K562 (cell line): ENCODE measurements around the gene PRDM16. TPM values are rescaled to one million over a fixed set of nuclear protein-coding genes. Genes with fewer than 3 reads are reported as not detected.

Experiments used
- ATAC-seq: fragments of 200-7000 bp; cut with Tn5 transposase; 3 replicates; pipeline ENCODE4 v1.9.1; 2020; ENCODE audit warnings: moderate library complexity
- BruUV-seq: library from RNA; stranded (reverse); fragments of 400-500 nt; replicated peaks from 2 replicates; lab custom pipeline; 2021; lab: Mats Ljungman, UMichigan
- CTCF ChIA-PET: fragments of 300-600 bp; formaldehyde crosslinking; extraction: SDS; loops from one replicate; lab custom pipeline; 2021; ENCODE audit warnings: low intra/inter-chr PET ratio; lab: Yijun Ruan, JAX
- POLR2A ChIA-PET: fragments of 300-600, 350-650 bp; sonication (Branson Sonifier 250); formaldehyde crosslinking; extraction: SDS; loops from one replicate; lab custom pipeline; 2021; ENCODE audit warnings: antibody characterized with exemption, inconsistent platforms; lab: Yijun Ruan, JAX
- DNase-seq, 4 experiments: peaks; one replicate each; pipeline versions ENCODE4 v3.0.0 to v3.0.0-alpha.2; 2011 to 2018; ENCODE audit warnings: low spot score in 3 of 4, mixed read lengths in 3 of 4; ENCODE audit errors: extremely low read depth in 1 of 4
- FAIRE-seq: peaks from 2 replicates; lab custom pipeline; 2011; peaks lifted over from hg19 to GRCh38; lab: Jason Lieb, UNC
- H2AFZ ChIP-seq: 2 replicates; pipeline ENCODE4 v1.6.0; 2011; ENCODE audit warnings: low read depth, low read length, control low read depth, inconsistent platforms
- H3K27ac ChIP-seq: fragments of 200-600 bp; 3 replicates; pipeline ENCODE4 v1.8.0; 2011; ENCODE audit warnings: low read depth, mild to moderate bottlenecking, control low read depth, inconsistent platforms, low read length, moderate library complexity, mixed read lengths; ENCODE audit errors: extremely low read depth
- H3K27me3 ChIP-seq, 2 experiments: fragments of 300-600 bp in 1 of 2; 2 replicates in 1 of 2; 3 replicates in 1 of 2; pipeline versions ENCODE4 v1.6.0 to v1.8.0; 2011; ENCODE audit warnings: inconsistent platforms in 2 of 2, low read length in 2 of 2, mild to moderate bottlenecking in 1 of 2, mixed read lengths in 1 of 2, moderate library complexity in 1 of 2; ENCODE audit not compliant: control insufficient read depth in 2 of 2, insufficient read depth in 2 of 2
- H3K36me3 ChIP-seq: fragments of 300-600 bp; 3 replicates; pipeline ENCODE4 v1.8.0; 2011; ENCODE audit warnings: mild to moderate bottlenecking, low read length, inconsistent platforms; ENCODE audit not compliant: control insufficient read depth, insufficient read depth
- H3K4me1 ChIP-seq, 2 experiments: fragments of 200-600 bp in 1 of 2; replicated peaks in 1 of 2; 2 replicates in 1 of 2; 3 replicates in 1 of 2; pipeline versions ENCODE4 v1.5.1 to v1.8.0; 2011; ENCODE audit warnings: inconsistent platforms in 2 of 2, low read length in 2 of 2, mild to moderate bottlenecking in 1 of 2, mixed read lengths in 1 of 2, moderate library complexity in 1 of 2; ENCODE audit not compliant: control insufficient read depth in 2 of 2, insufficient read depth in 2 of 2
- H3K4me2 ChIP-seq: 2 replicates; pipeline ENCODE4 v1.6.1; 2011; ENCODE audit warnings: low read length, control low read depth, inconsistent platforms, mixed read lengths; ENCODE audit not compliant: insufficient read depth
- H3K4me3 ChIP-seq: fragments of 200-600 bp; sonication (generic), shearing (Covaris generic); 2 replicates; pipeline ENCODE4 v1.5.1; 2016; ENCODE audit warnings: control low read depth, inconsistent platforms
- H3K79me2 ChIP-seq: fragments of 200-600 bp; 3 replicates; pipeline ENCODE4 v1.8.0; 2011; ENCODE audit warnings: low read length, inconsistent platforms; ENCODE audit not compliant: control insufficient read depth, insufficient read depth
- H3K9ac ChIP-seq, 2 experiments: 2 replicates each; pipeline versions ENCODE4 v1.6.0 to v1.6.1; 2011; ENCODE audit warnings: low read depth in 2 of 2, low read length in 2 of 2, control low read depth in 1 of 2, inconsistent platforms in 1 of 2, mild to moderate bottlenecking in 1 of 2, mixed read lengths in 1 of 2; ENCODE audit not compliant: insufficient read depth in 1 of 2
- H3K9me1 ChIP-seq: one replicate; pipeline ENCODE4 v1.6.0; 2011; ENCODE audit warnings: inconsistent platforms, mild to moderate bottlenecking, low read length, moderate library complexity; ENCODE audit not compliant: control insufficient read depth, insufficient read depth
- H3K9me3 ChIP-seq: replicated peaks from 2 replicates; pipeline ENCODE4 v1.5.1; 2011; ENCODE audit warnings: low read depth, low read length, inconsistent platforms; ENCODE audit not compliant: control insufficient read depth, insufficient read depth
- H4K20me1 ChIP-seq: replicated peaks from 2 replicates; pipeline ENCODE4 v1.6.1; 2011; ENCODE audit warnings: low read length, inconsistent platforms, mixed read lengths; ENCODE audit not compliant: control insufficient read depth, insufficient read depth
- EZH2 ChIP-seq: IDR thresholded peaks from 2 replicates; pipeline ENCODE4 v1.6.1; 2012; ENCODE audit warnings: low read depth, mild to moderate bottlenecking, inconsistent platforms, low read length, borderline replicate concordance
- FOXJ3 ChIP-seq: sonication (generic); formaldehyde crosslinking; IDR thresholded peaks from 2 replicates; pipeline ENCODE4 v1.4.0; 2020; ENCODE audit warnings: mild to moderate bottlenecking, missing genetic modification reagents
- NONO ChIP-seq, 2 experiments: fragments of 200-400 bp in 1 of 2; fragments of 450-650 bp in 1 of 2; formaldehyde crosslinking in 1 of 2; IDR thresholded peaks; 2 replicates each; pipeline ENCODE4 v1.6.1; 2017; ENCODE audit warnings: low read depth in 2 of 2, mild to moderate bottlenecking in 2 of 2, moderate library complexity in 2 of 2, low read length in 1 of 2
- RBFOX2 ChIP-seq: fragments of 200-400 bp; formaldehyde crosslinking; IDR thresholded peaks from 2 replicates; pipeline ENCODE4 v1.6.1; 2017; ENCODE audit warnings: low read depth, mild to moderate bottlenecking, low read length, moderate library complexity
- TCF7 ChIP-seq: sonication (generic); IDR thresholded peaks from 2 replicates; pipeline ENCODE4 v1.6.1; 2016; ENCODE audit warnings: antibody characterized with exemption, borderline replicate concordance
- ZNF133 ChIP-seq: fragments of 250-450 bp; sonication (Bioruptor Pico); IDR thresholded peaks from 2 replicates; pipeline ENCODE4 v1.4.0; 2020; ENCODE audit warnings: mild to moderate bottlenecking
- ZNF175 ChIP-seq: fragments of 200-800 bp; sonication (Bioruptor generic); IDR thresholded peaks from 2 replicates; pipeline ENCODE4 v1.6.1; 2016; ENCODE audit warnings: low read depth, mild to moderate bottlenecking, missing genetic modification characterization, missing compliant biosample characterization
- ZNF41 ChIP-seq: fragments of 250-450 bp; sonication (Bioruptor Pico); conservative IDR thresholded peaks from 2 replicates; pipeline ENCODE4 v1.4.0; 2020; ENCODE audit warnings: mild to moderate bottlenecking
- WGBS: fragments of 100-300 bp; shearing (Covaris generic); methylation state at CpG from one replicate; pipeline ENCODE4 v1.1.6; 2016; ENCODE audit warnings: low coverage, mixed read lengths; ENCODE audit not compliant: insufficient coverage; ENCODE audit errors: missing lambda C conversion rate; 5-methylcytosine and 5-hydroxymethylcytosine counted together
- in situ Hi-C: fragments of 300-500 bp; cut with MboI; formaldehyde crosslinking; loops from 4 replicates; pipeline ENCODE4 v1.15.0; 2018; ENCODE audit warnings: inconsistent platforms, mixed read lengths
- intact Hi-C: fragments of 100-400 bp; cut with micrococcal nuclease; formaldehyde crosslinking; loops from 2 replicates; pipeline ENCODE4 v1.14.2; 2022
- polyA plus RNA-seq, 8 experiments: library from polyadenylated mRNA; depleted of rRNA in 4 of 8; stranded (reverse) in 5 of 8; unstranded in 3 of 8; fragments of >200 nt; fragmentation: Nextera tagmentation in 2 of 8; fragmentation: Illumina TruSeq in 1 of 8; extraction: Ambion mirVana in 2 of 8; extraction: Trizol in 1 of 8; gene quantifications; 2 replicates each; pipeline versions ENCODE4 v1.2.1 to v1.2.3, GENCODE V29; 2011 to 2014; ENCODE audit warnings: inconsistent platforms in 1 of 8, missing spikeins in 1 of 8
- total RNA-seq, 7 experiments: library from RNA; depleted of rRNA in 6 of 7; stranded (reverse); fragments of >200 nt in 6 of 7; fragmentation: Illumina TruSeq in 2 of 7; extraction: Trizol in 2 of 7; gene quantifications; 2 replicates each; pipeline versions ENCODE4 v1.2.1 to v1.2.3, GENCODE V29; 2011 to 2021; ENCODE audit warnings: low replicate concordance in 1 of 7
- TF ChIP-seq, protein P1 (sequence below): fragments of 450-650 bp; formaldehyde crosslinking; conservative IDR thresholded peaks from 2 replicates; pipeline ENCODE4 v1.4.0; 2022; ENCODE audit warnings: mild to moderate bottlenecking, missing genetic modification characterization
- TF ChIP-seq, protein P2 (sequence below): fragments of 450-650 bp; IDR thresholded peaks from 2 replicates; pipeline ENCODE4 v1.6.1; 2016; ENCODE audit warnings: low read depth

Gene PRDM16
- total and polyA plus RNA-seq, 9 of the 15 experiments (the other 6 are each of a cell fraction or from before 2014, with no cell fraction given), result 0.10 to 0.27 TPM; not detected in 7

DNA sequence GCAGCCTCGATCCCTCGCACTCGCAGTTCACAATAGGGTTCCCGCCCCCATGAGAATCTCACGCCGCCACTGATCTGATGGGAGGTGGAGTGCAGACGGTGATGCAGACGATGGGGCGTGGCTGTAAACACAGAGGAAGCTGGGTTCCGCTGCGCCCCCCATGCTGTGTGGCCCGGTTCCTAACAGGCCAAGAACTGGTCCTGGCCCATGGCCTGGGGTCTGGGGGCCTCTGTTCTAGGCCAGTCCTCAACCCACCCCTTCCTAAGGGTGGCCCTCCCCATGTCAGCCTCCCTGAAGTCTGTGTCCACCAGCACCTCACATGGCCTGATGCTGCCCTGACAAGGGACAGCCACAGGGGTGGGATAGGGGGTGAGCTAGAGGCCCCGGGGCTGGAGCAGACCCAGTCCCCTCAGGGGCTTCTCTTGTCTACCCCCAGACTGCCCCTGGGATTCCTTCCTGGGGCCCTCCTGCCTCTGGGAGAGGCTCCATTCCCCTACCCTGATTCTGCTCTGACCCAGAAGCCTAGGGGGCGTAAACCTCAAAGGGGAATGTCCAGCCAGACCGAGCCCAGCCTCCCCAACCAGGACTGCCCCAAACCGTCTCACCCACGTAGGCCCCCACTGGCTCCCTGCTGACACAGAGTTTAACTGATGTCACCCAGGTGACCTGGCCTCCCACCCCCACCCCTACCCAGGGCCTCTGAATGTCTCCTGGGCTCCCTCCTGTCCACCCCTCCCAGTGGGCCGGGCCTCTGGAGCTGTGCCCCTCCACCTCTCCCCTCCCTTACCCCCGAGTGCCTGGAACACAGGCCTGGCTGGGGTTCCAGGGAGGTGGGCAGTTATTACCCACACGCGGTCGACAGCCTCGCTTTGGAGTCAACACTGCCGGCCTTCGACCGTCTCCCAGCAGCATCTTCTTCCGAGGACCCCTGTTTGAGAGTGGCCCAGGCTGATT, 370.6 kb downstream of the PRDM16 start:
- Histone ChIP-seq H3K79me2 (no peaks in the 10 kb centered on the region), H3K9me1 (no peaks in the 10 kb centered on the region), H3K9me3 (no peaks in the 10 kb centered on the region), H3K27ac (no peak overlapping the region), H2AFZ (no peak overlapping the region), H3K4me3 (no peak overlapping the region), H3K4me1 (peaks cover 0 to 9% of the 10 kb centered on the region in 2 experiments; a peak in 1 of 5 replicates), H3K9ac (no peak overlapping the region), H4K20me1 (peaks cover 3% of the 10 kb centered on the region), H3K36me3 (no peaks in the 10 kb centered on the region), H3K27me3 (peaks cover 48 to 73% of the 10 kb centered on the region in 2 experiments), H3K4me2 (no peak overlapping the region)
- intact Hi-C loops, result no loop called here
- POLR2A ChIA-PET, result no interaction called here
- no TSS peak for BruUV-seq
- DNase-seq (no peak), ATAC-seq (no peak; the same call in 2 of the 3 replicates), FAIRE-seq (no peak)
- 1% methylated on average over 22 of the region's 27 CpGs for WGBS
- in situ Hi-C loops, result loop anchor here (5.0 kb wide), 1 partner anchor 183 kb away; no protein-coding TSS in a partner anchor
- TF ChIP-seq, protein P1, sequence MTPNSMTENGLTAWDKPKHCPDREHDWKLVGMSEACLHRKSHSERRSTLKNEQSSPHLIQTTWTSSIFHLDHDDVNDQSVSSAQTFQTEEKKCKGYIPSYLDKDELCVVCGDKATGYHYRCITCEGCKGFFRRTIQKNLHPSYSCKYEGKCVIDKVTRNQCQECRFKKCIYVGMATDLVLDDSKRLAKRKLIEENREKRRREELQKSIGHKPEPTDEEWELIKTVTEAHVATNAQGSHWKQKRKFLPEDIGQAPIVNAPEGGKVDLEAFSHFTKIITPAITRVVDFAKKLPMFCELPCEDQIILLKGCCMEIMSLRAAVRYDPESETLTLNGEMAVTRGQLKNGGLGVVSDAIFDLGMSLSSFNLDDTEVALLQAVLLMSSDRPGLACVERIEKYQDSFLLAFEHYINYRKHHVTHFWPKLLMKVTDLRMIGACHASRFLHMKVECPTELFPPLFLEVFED (CRISPR knock-in tag), result no peak
- TF ChIP-seq ZNF133 (CRISPR knock-in tag), result no peak
- no peak for TF ChIP-seq ZNF41 (CRISPR knock-in tag)
- TF ChIP-seq EZH2, result no peak
- TF ChIP-seq NONO (IDR thresholded peaks at IDR 0.05; ENCODE audit: low read depth in 2 of 2, low read length in 1 of 2), result no peak
- TF ChIP-seq, protein P2, sequence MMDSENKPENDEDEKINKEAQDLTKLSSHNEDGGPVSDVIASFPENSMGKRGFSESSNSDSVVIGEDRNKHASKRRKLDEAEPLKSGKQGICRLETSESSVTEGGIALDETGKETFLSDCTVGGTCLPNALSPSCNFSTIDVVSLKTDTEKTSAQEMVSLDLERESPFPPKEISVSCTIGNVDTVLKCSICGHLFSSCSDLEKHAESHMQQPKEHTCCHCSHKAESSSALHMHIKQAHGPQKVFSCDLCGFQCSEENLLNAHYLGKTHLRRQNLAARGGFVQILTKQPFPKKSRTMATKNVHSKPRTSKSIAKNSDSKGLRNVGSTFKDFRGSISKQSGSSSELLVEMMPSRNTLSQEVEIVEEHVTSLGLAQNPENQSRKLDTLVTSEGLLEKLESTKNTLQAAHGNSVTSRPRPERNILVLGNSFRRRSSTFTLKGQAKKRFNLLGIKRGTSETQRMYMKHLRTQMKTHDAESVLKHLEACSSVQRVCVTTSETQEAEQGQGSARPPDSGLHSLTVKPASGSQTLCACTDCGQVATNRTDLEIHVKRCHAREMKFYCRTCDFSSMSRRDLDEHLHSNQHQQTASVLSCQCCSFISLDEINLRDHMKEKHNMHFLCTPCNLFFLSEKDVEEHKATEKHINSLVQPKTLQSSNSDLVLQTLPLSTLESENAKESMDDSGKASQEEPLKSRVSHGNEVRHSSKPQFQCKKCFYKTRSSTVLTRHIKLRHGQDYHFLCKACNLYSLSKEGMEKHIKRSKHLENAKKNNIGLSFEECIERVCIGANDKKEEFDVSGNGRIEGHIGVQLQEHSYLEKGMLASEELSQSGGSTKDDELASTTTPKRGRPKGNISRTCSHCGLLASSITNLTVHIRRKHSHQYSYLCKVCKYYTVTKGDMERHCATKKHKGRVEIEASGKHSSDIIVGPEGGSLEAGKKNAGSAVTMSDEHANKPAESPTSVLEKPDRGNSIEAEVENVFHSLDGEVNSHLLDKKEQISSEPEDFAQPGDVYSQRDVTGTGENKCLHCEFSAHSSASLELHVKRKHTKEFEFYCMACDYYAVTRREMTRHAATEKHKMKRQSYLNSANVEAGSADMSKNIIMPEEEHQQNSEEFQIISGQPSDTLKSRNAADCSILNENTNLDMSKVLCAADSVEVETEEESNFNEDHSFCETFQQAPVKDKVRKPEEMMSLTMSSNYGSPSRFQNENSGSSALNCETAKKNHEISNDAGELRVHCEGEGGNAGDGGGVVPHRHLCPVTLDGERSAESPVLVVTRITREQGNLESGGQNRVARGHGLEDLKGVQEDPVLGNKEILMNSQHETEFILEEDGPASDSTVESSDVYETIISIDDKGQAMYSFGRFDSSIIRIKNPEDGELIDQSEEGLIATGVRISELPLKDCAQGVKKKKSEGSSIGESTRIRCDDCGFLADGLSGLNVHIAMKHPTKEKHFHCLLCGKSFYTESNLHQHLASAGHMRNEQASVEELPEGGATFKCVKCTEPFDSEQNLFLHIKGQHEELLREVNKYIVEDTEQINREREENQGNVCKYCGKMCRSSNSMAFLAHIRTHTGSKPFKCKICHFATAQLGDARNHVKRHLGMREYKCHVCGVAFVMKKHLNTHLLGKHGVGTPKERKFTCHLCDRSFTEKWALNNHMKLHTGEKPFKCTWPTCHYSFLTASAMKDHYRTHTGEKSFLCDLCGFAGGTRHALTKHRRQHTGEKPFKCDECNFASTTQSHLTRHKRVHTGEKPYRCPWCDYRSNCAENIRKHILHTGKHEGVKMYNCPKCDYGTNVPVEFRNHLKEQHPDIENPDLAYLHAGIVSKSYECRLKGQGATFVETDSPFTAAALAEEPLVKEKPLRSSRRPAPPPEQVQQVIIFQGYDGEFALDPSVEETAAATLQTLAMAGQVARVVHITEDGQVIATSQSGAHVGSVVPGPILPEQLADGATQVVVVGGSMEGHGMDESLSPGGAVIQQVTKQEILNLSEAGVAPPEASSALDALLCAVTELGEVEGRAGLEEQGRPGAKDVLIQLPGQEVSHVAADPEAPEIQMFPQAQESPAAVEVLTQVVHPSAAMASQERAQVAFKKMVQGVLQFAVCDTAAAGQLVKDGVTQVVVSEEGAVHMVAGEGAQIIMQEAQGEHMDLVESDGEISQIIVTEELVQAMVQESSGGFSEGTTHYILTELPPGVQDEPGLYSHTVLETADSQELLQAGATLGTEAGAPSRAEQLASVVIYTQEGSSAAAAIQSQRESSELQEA, result no peak
- TF ChIP-seq FOXJ3, result no peak
- no peak for TF ChIP-seq RBFOX2
- TF ChIP-seq ZNF175 (CRISPR knock-in tag), result no peak
- no peak for TF ChIP-seq TCF7
- CTCF ChIA-PET, result no interaction called here
